Posterior vena cava (tissue), 2 donors: ENCODE data around the gene SIKE1. TPM values are rescaled to one million over a fixed set of nuclear protein-coding genes. Genes with fewer than 3 reads are reported as not detected.

ENCODE experiments used
- DNase-seq: peaks from one replicate; pipeline ENCODE4 v3.0.0-alpha.2; 2020; ENCODE audit warnings: low spot score
- intact Hi-C, 2 donors: fragments of 100-400 bp; cut with DNase I; formaldehyde crosslinking; loops; one replicate each; pipeline versions ENCODE4 v1.14.1 to v1.14.2; 2022 to 2023
- total RNA-seq, 2 donors: library from RNA; stranded (reverse); fragmentation: NEBNext Ultra II Directional; extraction: Animal tissue kit (Norgen Biotek cat#: 25700); gene quantifications; one replicate each; pipeline ENCODE4 v1.2.1, GENCODE V29; 2021
- donor health status: DM: yes; HTN: yes; CAD: no.
- donor health status: DM: yes; HTN: yes; CAD: no.

Gene SIKE1
- total RNA-seq, 2 donors from 2014 or later: 43.4 to 47.7 TPM

- intact Hi-C loops: no loop called here
- DNase-seq: no peak
These were observed 60.0 kb downstream of the SIKE1 start for GRCh38 chr1:114720492-114720891.

Other genes starting within 250 kb of the SIKE1 start
- gene BCAS2, start 199.1 kb downstream of the SIKE1 start, total RNA-seq: 10 to 100 TPM; 31.1 to 31.3 TPM
- gene DENND2C, start 110.6 kb downstream of the SIKE1 start, total RNA-seq: 1 to 10 TPM; 2.7 to 4.8 TPM
- not detected for gene AMPD1, start 85.1 kb downstream of the SIKE1 start, total RNA-seq
- 10 to 100 TPM; 19.9 to 24.8 TPM for gene NRAS, start 63.9 kb downstream of the SIKE1 start, total RNA-seq
- 100 to 1,000 TPM; 724 to 865 TPM for gene CSDE1, start 22.7 kb downstream of the SIKE1 start, total RNA-seq
- not detected for gene SYCP1, start 74.2 kb upstream of the SIKE1 start, total RNA-seq
- not detected for gene TSHB, start 249.1 kb upstream of the SIKE1 start, total RNA-seq